ENCODE data around the gene FOXP1.

GRCh38 chr3:71082833-71083232, 500.7 kb downstream of the FOXP1 start:
- TF ChIP-seq POLR2A (IDR thresholded peaks at IDR 0.05; ENCODE audit: low read depth, low read length) (no peak), TAF1 (IDR thresholded peaks at IDR 0.05; ENCODE audit: borderline replicate concordance, low read depth, low read length) (no peak)

Measured in GM12892 (cell line).